GM18867 (cell line): Measurements from ENCODE around the gene SMIM24.

Experiments
- ATAC-seq: cut with Tn5 transposase; IDR thresholded peaks from one replicate; pipeline ENCODE4 v1.9.1; 2021; ENCODE audit warnings: mild to moderate bottlenecking, moderate library complexity; ENCODE audit not compliant: unreplicated experiment

Gene SMIM24

GRCh38 chr19:3499738-3500428 lies 19.6 kb upstream of the SMIM24 start:
- ATAC-seq: peak; percentile 8

GRCh38 chr19:3497757-3498520 lies 17.6 kb upstream of the SMIM24 start:
- no peak for ATAC-seq

GRCh38 chr19:3496392-3497273 lies 16.3 kb upstream of the SMIM24 start:
- ATAC-seq: no peak

- ATAC-seq: no peak
Observed at GRCh38 chr19:3494559-3494958, 14.2 kb upstream of the SMIM24 start.

- ATAC-seq: no peak
Observed at GRCh38 chr19:3494051-3494450, 13.7 kb upstream of the SMIM24 start.

- no peak for ATAC-seq
Observed at GRCh38 chr19:3493651-3494050, 13.3 kb upstream of the SMIM24 start.

GRCh38 chr19:3492919-3493318 lies 12.6 kb upstream of the SMIM24 start:
- no peak for ATAC-seq

- ATAC-seq: no peak
Observed at GRCh38 chr19:3492131-3492839, 12.0 kb upstream of the SMIM24 start.

GRCh38 chr19:3491396-3492119 lies 11.2 kb upstream of the SMIM24 start:
- no peak for ATAC-seq

GRCh38 chr19:3483226-3483628 lies 2.9 kb upstream of the SMIM24 start, which contains the start of gene SMIM44:
Gene SMIM44, minus strand, starts transcription at chr19:3483441. Its CDS starts 38 bp downstream, at chr19:3483403.
- no peak for ATAC-seq

- ATAC-seq: no peak
Observed at GRCh38 chr19:3482507-3483225, 2.3 kb upstream of the SMIM24 start.

- no peak for ATAC-seq
Observed at GRCh38 chr19:3481241-3482090, 1.1 kb upstream of the SMIM24 start.

- ATAC-seq: no peak
Observed at GRCh38 chr19:3479834-3480215, 500 bp downstream of the SMIM24 start.

- no peak for ATAC-seq
Observed at GRCh38 chr19:3479177-3479833, 1.0 kb downstream of the SMIM24 start.

- ATAC-seq: no peak
Observed at GRCh38 chr19:3478409-3479176, 1.7 kb downstream of the SMIM24 start.

GRCh38 chr19:3477951-3478350 lies 2.4 kb downstream of the SMIM24 start:
- ATAC-seq: no peak

- ATAC-seq: no peak
Observed at GRCh38 chr19:3477506-3477905, 2.8 kb downstream of the SMIM24 start.
